Nephron (organoid): ENCODE measurements around the gene ARMC7.

ENCODE experiments used
- H3K27ac Mint-ChIP-seq, 3 experiments: 2 replicates each; pipeline ENCODE4 v1.8.0; 2020; ENCODE audit warnings: mixed read lengths in 3 of 3, mild to moderate bottlenecking in 2 of 3, moderate library complexity in 1 of 3
- H3K27me3 Mint-ChIP-seq: 2 replicates; pipeline ENCODE4 v1.8.0; 2021; ENCODE audit warnings: low read depth, mild to moderate bottlenecking, moderate library complexity, mixed read lengths
- H3K36me3 Mint-ChIP-seq: 2 replicates; pipeline ENCODE4 v1.8.0; 2020; ENCODE audit warnings: low read depth, mixed read lengths
- H3K4me1 Mint-ChIP-seq: 2 replicates; pipeline ENCODE4 v1.8.0; 2020; ENCODE audit warnings: mixed read lengths
- H3K4me3 Mint-ChIP-seq, 3 experiments: 2 replicates each; pipeline ENCODE4 v1.8.0; 2020; ENCODE audit warnings: mild to moderate bottlenecking in 3 of 3, mixed read lengths in 3 of 3, moderate library complexity in 2 of 3
- H3K9me3 Mint-ChIP-seq: 2 replicates; pipeline ENCODE4 v1.8.0; 2020; ENCODE audit warnings: mixed read lengths
- CTCF ChIP-seq, 3 experiments: fragments of 200-600 bp; sonication (generic); IDR thresholded peaks; one replicate each; pipeline ENCODE4 v1.5.0; 2021; ENCODE audit warnings: antibody characterized with exemption in 3 of 3; ENCODE audit not compliant: unreplicated experiment in 3 of 3

ARMC7 gene

GRCh38 chr17:75109407-75110233 lies at the start of gene ARMC7:
ARMC7 (plus strand) TSS chr17:75109969; CDS start chr17:75110289, 320 bp downstream.
- no peak for TF ChIP-seq CTCF (IDR thresholded peaks at IDR 0.05; ENCODE audit: unreplicated experiment in 3 of 3)
- H3K4me1 Mint-ChIP-seq: peaks cover 31% of the 10 kb centered on the region

GRCh38 chr17:75060434-75061054 lies 49.2 kb upstream of the ARMC7 start:
- Mint-ChIP-seq H3K27ac (peak overlapping the region; percentile 10 to 59 (median 48)), H3K4me1 (peaks cover 15% of the 10 kb centered on the region), H3K36me3 (peaks cover 65% of the 10 kb centered on the region), H3K9me3 (no peaks in the 10 kb centered on the region), H3K4me3 (no peak overlapping the region), H3K27me3 (no peaks in the 10 kb centered on the region)
- TF ChIP-seq CTCF (IDR thresholded peaks at IDR 0.05; ENCODE audit: unreplicated experiment in 3 of 3): no peak

More at GRCh38 chr17:75109407-75110233, at the start of gene ARMC7:
- peak within 1 kb of the TSS in 1 of 3 experiments; percentile 43 for H3K27ac Mint-ChIP-seq
- H3K4me3 Mint-ChIP-seq: peak within 1 kb of the TSS; percentile 87 to 91 (median 90)
- peaks cover 18% of the 10 kb centered on the region for H3K27me3 Mint-ChIP-seq
- no peaks in the 10 kb centered on the region for H3K9me3 Mint-ChIP-seq
- peaks cover 17% of the 10 kb centered on the region for H3K36me3 Mint-ChIP-seq

GRCh38 chr17:75061055-75061438 lies 48.7 kb upstream of the ARMC7 start:
- Mint-ChIP-seq H3K4me1 (peaks cover 15% of the 10 kb centered on the region), H3K36me3 (peaks cover 62% of the 10 kb centered on the region), H3K27ac (no peak overlapping the region), H3K4me3 (no peak overlapping the region), H3K27me3 (no peaks in the 10 kb centered on the region), H3K9me3 (no peaks in the 10 kb centered on the region)
- TF ChIP-seq CTCF (IDR thresholded peaks at IDR 0.05; ENCODE audit: unreplicated experiment in 3 of 3): no peak

- no peak overlapping the region for H3K4me3 Mint-ChIP-seq
- TF ChIP-seq CTCF (IDR thresholded peaks at IDR 0.05; ENCODE audit: unreplicated experiment in 3 of 3): no peak
- peaks cover 15% of the 10 kb centered on the region for H3K4me1 Mint-ChIP-seq
- no peaks in the 10 kb centered on the region for H3K9me3 Mint-ChIP-seq
- H3K27ac Mint-ChIP-seq: no peak overlapping the region
- H3K36me3 Mint-ChIP-seq: peaks cover 61% of the 10 kb centered on the region
- H3K27me3 Mint-ChIP-seq: no peaks in the 10 kb centered on the region
Measured at GRCh38 chr17:75061618-75062017, 48.2 kb upstream of the ARMC7 start.

GRCh38 chr17:75063201-75063600 lies 46.6 kb upstream of the ARMC7 start:
- Mint-ChIP-seq H3K4me1 (peaks cover 15% of the 10 kb centered on the region), H3K27ac (no peak overlapping the region)

More at GRCh38 chr17:75063201-75063600, 46.6 kb upstream of the ARMC7 start:
- Mint-ChIP-seq H3K27me3 (no peaks in the 10 kb centered on the region), H3K4me3 (no peak overlapping the region), H3K36me3 (peaks cover 57% of the 10 kb centered on the region), H3K9me3 (no peaks in the 10 kb centered on the region)
- TF ChIP-seq CTCF (IDR thresholded peaks at IDR 0.05; ENCODE audit: unreplicated experiment in 3 of 3): no peak
